GM12865 (cell line): ENCODE data around the gene CCDC97.

Source experiments
- DNase-seq: peaks from one replicate; pipeline ENCODE4 v3.0.0; 2010; ENCODE audit warnings: low read depth
- H3K4me3 ChIP-seq: 2 replicates; pipeline ENCODE4 v1.5.1; 2011; ENCODE audit warnings: mild to moderate bottlenecking, low read depth, low read length, control low read depth
- CTCF ChIP-seq: IDR thresholded peaks from 2 replicates; pipeline ENCODE4 v1.5.1; 2011; ENCODE audit warnings: low read length, control low read depth, low read depth, inconsistent platforms; ENCODE audit not compliant: insufficient read depth; ENCODE audit errors: missing control alignments

CCDC97 gene

GRCh38 chr19:41265395-41266153, 44.4 kb upstream of the CCDC97 start:
- TF ChIP-seq CTCF: no peak
- peak; percentile 35 for DNase-seq
- H3K4me3 ChIP-seq: peak overlapping the region; percentile 89

DNA sequence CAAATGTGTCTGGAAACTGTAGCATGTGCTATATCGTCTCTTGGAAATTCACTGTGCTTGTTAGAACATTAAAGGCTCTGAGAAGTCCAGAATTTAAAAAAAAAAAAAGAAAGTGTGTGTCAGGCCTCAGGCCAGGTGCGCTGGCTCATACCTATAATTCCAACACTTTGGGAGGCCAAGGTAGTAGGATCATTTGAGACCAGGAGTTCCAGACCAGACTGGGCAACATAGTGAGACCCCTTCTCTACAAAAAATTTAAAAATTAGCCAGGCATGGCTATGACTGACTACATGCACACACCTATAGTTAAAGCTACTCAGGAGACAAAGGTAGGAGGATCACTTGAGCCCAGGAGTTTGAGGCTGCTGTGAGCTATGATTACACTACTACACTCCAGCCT, 40.9 kb upstream of the CCDC97 start:
- DNase-seq: no peak
- no peak for TF ChIP-seq CTCF
- no peak overlapping the region for H3K4me3 ChIP-seq

GRCh38 chr19:41269571-41269970, 40.4 kb upstream of the CCDC97 start:
- TF ChIP-seq CTCF: no peak
- H3K4me3 ChIP-seq: no peak overlapping the region
- no peak for DNase-seq

DNA sequence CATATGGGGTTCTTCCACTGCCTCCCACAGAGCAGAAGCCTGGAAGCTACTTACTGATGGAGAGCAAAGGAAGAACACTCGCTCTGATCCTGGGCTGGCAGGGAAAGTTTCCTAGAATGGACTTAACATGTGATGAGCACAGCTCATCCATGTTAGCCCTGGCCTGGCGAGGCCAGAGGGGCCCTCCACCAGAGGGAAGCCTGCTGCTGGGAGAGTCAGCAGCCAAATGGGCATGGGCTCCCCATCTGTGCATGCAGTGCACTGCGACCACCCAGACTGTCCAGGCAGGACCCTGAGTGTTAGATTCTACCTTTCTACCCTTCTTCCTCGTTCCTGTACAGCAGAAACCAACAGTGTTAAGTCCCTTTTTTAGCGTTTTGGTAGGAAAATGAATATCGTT, 36.9 kb upstream of the CCDC97 start:
- H3K4me3 ChIP-seq: no peak overlapping the region
- TF ChIP-seq CTCF: no peak
- no peak for DNase-seq

DNA sequence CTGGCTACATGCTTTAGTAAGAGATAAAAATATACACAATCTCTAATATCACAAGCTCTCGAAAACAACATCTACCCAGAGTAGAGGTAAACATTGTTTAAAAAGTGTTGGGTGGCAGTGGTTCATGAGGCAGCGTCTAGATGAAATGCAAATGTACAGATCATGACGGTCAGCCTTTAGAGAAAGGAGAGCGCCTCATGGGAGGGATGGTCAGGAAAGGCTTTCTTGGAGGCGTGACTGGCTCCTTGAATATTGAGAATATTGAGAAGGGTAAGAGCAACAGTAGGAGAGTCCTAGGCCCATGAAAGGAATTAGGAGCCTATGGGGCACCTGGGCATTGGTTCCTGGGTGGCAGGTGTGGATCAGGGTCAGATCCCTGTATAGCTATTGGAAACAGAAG, 35.2 kb upstream of the CCDC97 start:
- no peak overlapping the region for H3K4me3 ChIP-seq
- DNase-seq: no peak
- no peak for TF ChIP-seq CTCF

DNA sequence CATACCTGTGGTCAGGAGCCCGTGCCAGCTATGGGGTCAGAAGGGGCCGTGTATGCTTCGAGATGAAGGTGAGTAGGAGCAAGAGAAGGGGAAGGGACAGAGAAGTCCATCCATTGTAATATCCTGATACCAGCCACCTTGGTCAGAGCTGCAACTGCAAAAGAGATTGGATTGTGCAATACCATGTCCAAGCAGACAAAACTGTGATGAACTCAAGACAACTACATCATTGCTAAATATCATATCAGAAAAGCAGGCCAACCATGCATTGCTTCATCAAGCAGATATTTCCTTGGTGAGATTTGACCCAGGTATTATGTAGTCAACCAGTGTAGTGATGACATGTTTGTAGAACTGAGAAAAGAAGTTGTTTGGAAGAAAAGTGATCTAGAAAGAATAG, 33.7 kb upstream of the CCDC97 start:
- no peak for DNase-seq
- no peak overlapping the region for H3K4me3 ChIP-seq
- TF ChIP-seq CTCF: no peak

- no peak for TF ChIP-seq CTCF
- DNase-seq: no peak
- H3K4me3 ChIP-seq: no peak overlapping the region
Observed at GRCh38 chr19:41278478-41278877, 31.5 kb upstream of the CCDC97 start.
